Upper lobe of left lung (tissue), 6 donors: ENCODE results near the gene ELFN2. TPM values are rescaled to one million over a fixed set of nuclear protein-coding genes. Genes with fewer than 3 reads are reported as not detected.

Experiments used
- ATAC-seq, 2 donors: fragments of 200-7000 bp; cut with Tn5 transposase; one replicate each; pipeline ENCODE4 v1.9.1; 2022; ENCODE audit warnings: mild to moderate bottlenecking in 2 of 2, moderate library complexity in 2 of 2; ENCODE audit not compliant: low FRiP score in 2 of 2
- DNase-seq, 2 donors: peaks; one replicate each; pipeline ENCODE4 v3.0.0-alpha.2; 2019 to 2020
- H3K27ac ChIP-seq, 4 donors: fragments of 200-600 bp; sonication (generic); one replicate each; pipeline ENCODE4 v1.5.1; 2016 to 2019
- H3K27me3 ChIP-seq, 4 donors: fragments of 200-600 bp; sonication (generic); one replicate each; pipeline ENCODE4 v1.5.1; 2017 to 2019
- H3K36me3 ChIP-seq, 4 donors: fragments of 200-600 bp; sonication (generic); one replicate each; pipeline ENCODE4 v1.5.1; 2016 to 2019
- H3K4me1 ChIP-seq, 4 donors: fragments of 200-600 bp; sonication (generic); one replicate each; pipeline ENCODE4 v1.5.1; 2018 to 2019
- H3K4me3 ChIP-seq, 4 donors: fragments of 200-600 bp; sonication (generic); one replicate each; pipeline ENCODE4 v1.5.1; 2017 to 2019; ENCODE audit warnings: mild to moderate bottlenecking in 2 of 4, moderate library complexity in 1 of 4
- H3K9me3 ChIP-seq, 4 donors: fragments of 200-600 bp; sonication (generic); one replicate each; pipeline ENCODE4 v1.5.1; 2018 to 2019
- EP300 ChIP-seq, 4 donors: sonication (generic); formaldehyde crosslinking; IDR thresholded peaks; one replicate each; pipeline ENCODE4 v1.5.1; 2017; ENCODE audit warnings: antibody characterized with exemption in 4 of 4, control low read depth in 2 of 4
- POLR2A ChIP-seq, 4 donors: fragments of 450-650 bp; IDR thresholded peaks; one replicate each; pipeline ENCODE4 v1.5.1; 2016 to 2017; ENCODE audit warnings: antibody characterized with exemption in 4 of 4, mild to moderate bottlenecking in 2 of 4
- POLR2AphosphoS5 ChIP-seq, 2 donors: sonication (generic); formaldehyde crosslinking; IDR thresholded peaks; one replicate each; pipeline ENCODE4 v1.5.1; 2017; ENCODE audit warnings: antibody characterized with exemption in 2 of 2
- WGBS, 2 donors: methylation state at CpG; one replicate each; pipeline ENCODE4 v1.1.5; 2017 to 2018; 5-methylcytosine and 5-hydroxymethylcytosine counted together
- total RNA-seq, 6 donors: library from RNA; depleted of rRNA in 4 of 6; stranded (reverse); fragments of >200 nt in 4 of 6; gene quantifications; one replicate each; pipeline versions ENCODE4 v1.1.0 to v1.2.1, GENCODE V29; 2016 to 2021
- TF ChIP-seq, protein P1 (sequence below), 6 experiments: fragments of 450-650 bp in 4 of 6; fragments of 200-600 bp in 2 of 6; sonication (generic) in 2 of 6; IDR thresholded peaks; one replicate each; pipeline ENCODE4 v1.5.1; 2016 to 2019; ENCODE audit warnings: antibody characterized with exemption in 6 of 6
- donor health status: DM: no; HTN: no; CAD: no; lungs with moderate emphysema.
- donor health status: DM: no; HTN: yes; CAD: no; lungs with severe emphysema.

ELFN2 gene
- total RNA-seq, 6 donors from 2014 or later: 0.37 to 9.1 (median 4.5) TPM

DNA sequence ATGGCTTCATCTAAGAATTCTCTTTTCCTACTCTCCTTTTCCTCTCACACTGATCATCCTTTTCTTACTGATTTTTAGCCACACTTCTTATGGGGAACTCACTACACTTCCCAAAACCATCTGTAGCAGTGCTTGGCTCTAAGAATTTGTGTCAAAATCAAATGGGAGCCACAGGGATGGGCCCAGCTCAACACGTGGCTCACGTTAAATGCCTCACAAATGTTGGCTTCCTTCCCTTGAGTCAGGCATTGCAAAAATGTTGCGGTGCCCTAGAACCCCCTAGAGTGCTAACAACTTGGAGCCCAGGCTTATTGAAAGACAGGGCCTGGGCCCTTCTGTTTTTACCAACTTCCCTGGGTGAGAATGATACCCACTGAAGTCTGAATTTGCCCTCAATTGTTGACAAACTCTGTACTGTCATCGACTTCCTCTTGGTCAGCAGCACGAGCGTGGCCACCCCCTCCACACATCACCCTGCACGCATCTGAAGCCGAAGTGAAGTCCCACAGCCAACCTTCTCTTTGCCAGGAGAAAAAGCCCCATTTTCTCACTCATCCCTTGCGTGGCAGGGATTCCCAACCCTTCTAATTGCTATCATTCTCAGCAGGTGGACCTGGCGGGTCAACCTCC, 69.7 kb downstream of the ELFN2 start:
- H3K36me3 ChIP-seq: no peaks in the 10 kb centered on the region
- TF ChIP-seq POLR2AphosphoS5 (IDR thresholded peaks at IDR 0.05): no peak
- no peak for TF ChIP-seq POLR2A (IDR thresholded peaks at IDR 0.05)
- TF ChIP-seq, protein P1, sequence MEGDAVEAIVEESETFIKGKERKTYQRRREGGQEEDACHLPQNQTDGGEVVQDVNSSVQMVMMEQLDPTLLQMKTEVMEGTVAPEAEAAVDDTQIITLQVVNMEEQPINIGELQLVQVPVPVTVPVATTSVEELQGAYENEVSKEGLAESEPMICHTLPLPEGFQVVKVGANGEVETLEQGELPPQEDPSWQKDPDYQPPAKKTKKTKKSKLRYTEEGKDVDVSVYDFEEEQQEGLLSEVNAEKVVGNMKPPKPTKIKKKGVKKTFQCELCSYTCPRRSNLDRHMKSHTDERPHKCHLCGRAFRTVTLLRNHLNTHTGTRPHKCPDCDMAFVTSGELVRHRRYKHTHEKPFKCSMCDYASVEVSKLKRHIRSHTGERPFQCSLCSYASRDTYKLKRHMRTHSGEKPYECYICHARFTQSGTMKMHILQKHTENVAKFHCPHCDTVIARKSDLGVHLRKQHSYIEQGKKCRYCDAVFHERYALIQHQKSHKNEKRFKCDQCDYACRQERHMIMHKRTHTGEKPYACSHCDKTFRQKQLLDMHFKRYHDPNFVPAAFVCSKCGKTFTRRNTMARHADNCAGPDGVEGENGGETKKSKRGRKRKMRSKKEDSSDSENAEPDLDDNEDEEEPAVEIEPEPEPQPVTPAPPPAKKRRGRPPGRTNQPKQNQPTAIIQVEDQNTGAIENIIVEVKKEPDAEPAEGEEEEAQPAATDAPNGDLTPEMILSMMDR (IDR thresholded peaks at IDR 0.05): no peak
- no peak for TF ChIP-seq EP300 (IDR thresholded peaks at IDR 0.05)
- no peak overlapping the region for H3K4me3 ChIP-seq
- 77 to 81% methylated on average over 10 of the region's 10 CpGs for WGBS, 2 donors
- ATAC-seq (no peak), DNase-seq (no peak)
- no peaks in the 10 kb centered on the region for H3K9me3 ChIP-seq
- no peaks in the 10 kb centered on the region for H3K27me3 ChIP-seq
- H3K27ac ChIP-seq: no peak overlapping the region
- H3K4me1 ChIP-seq: no peaks in the 10 kb centered on the region

DNA sequence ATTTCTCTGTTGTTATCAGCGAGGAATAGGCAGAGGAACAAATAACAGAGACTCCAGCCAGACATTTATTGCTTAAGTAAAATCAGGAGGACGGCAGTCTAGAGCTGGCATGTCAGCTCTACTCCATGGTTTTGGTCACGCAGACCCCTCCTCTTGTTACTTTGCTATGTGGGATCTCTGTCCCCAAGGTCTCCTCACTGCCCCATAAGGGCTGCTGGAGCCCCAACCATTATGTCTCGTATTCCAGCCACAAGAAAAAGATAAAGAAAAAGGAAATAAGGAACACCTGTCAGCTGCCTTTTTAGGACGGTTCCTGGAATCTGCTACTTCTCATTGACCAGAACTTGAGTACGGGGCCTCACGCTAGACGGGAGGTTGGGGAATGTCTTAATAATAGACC, 70.4 kb downstream of the ELFN2 start:
- H3K36me3 ChIP-seq: no peaks in the 10 kb centered on the region
- DNase-seq (no peak), ATAC-seq (no peak)
- TF ChIP-seq EP300 (IDR thresholded peaks at IDR 0.05): no peak
- no peak for TF ChIP-seq POLR2AphosphoS5 (IDR thresholded peaks at IDR 0.05)
- TF ChIP-seq, protein P1 (IDR thresholded peaks at IDR 0.05): no peak
- TF ChIP-seq POLR2A (IDR thresholded peaks at IDR 0.05): no peak
- H3K9me3 ChIP-seq: no peaks in the 10 kb centered on the region
- H3K4me1 ChIP-seq: no peaks in the 10 kb centered on the region
- WGBS, 2 donors: 79 to 87% methylated on average over 8 of the region's 8 CpGs
- no peaks in the 10 kb centered on the region for H3K27me3 ChIP-seq
- no peak overlapping the region for H3K27ac ChIP-seq
- no peak overlapping the region for H3K4me3 ChIP-seq

DNA sequence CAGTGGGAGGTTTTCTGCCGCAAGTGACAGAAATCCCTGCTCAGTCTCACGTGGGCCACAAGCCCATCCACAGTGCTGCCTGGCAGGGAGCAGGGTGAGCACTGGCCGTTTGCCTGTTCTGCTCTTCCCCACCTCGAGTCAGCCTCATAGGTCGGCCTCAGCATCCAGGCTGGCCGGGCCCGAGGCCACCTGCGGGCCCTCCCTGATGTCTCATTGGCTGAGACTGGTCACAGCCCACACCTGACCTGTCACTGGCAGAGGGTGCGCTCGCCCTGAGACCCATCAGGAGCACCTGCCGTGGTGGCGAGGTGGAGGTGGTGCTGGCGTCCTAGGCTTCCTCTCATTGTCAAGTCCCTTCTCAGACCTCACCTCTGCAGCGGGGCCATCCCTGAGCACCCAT, 72.1 kb downstream of the ELFN2 start:
- Histone ChIP-seq H3K4me1 (no peaks in the 10 kb centered on the region), H3K4me3 (no peak overlapping the region), H3K27ac (no peak overlapping the region), H3K9me3 (no peaks in the 10 kb centered on the region), H3K36me3 (no peaks in the 10 kb centered on the region), H3K27me3 (no peaks in the 10 kb centered on the region)
- TF ChIP-seq POLR2AphosphoS5 (IDR thresholded peaks at IDR 0.05): no peak
- TF ChIP-seq, protein P1 (IDR thresholded peaks at IDR 0.05): no peak
- TF ChIP-seq EP300 (IDR thresholded peaks at IDR 0.05): no peak
- TF ChIP-seq POLR2A (IDR thresholded peaks at IDR 0.05): no peak
- ATAC-seq: no peak
- peak in 1 of 2 donors; percentile 75 for DNase-seq
- 74 to 83% methylated on average over 3 to 14 of the region's 14 CpGs for WGBS, 2 donors

DNA sequence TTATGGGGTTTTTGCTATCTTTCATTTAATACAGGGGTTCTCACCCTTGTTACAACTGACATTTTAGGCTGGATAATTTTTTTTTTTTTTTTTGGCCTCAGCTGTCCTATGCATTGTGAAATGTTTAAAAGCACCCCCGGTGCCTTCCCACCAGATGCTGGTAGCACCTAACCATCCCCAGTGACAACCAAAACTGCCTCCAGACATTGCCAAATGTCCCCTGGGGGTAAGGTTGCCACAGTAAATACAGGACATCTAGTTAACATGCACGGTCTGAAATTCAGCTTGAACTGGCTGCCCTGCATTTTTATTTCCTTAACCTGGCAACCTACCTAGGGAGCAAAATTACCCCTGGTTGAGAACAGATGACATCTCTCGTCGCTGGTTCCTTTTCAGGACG, 72.6 kb downstream of the ELFN2 start:
- Histone ChIP-seq H3K27me3 (no peaks in the 10 kb centered on the region), H3K27ac (no peak overlapping the region), H3K4me3 (no peak overlapping the region), H3K36me3 (no peaks in the 10 kb centered on the region), H3K4me1 (no peaks in the 10 kb centered on the region), H3K9me3 (no peaks in the 10 kb centered on the region)
- TF ChIP-seq, protein P1 (IDR thresholded peaks at IDR 0.05): no peak
- TF ChIP-seq POLR2AphosphoS5 (IDR thresholded peaks at IDR 0.05) (no peak), POLR2A (IDR thresholded peaks at IDR 0.05) (no peak), EP300 (IDR thresholded peaks at IDR 0.05) (no peak)
- WGBS, 2 donors: 86 to 92% methylated on average over 5 of the region's 5 CpGs
- DNase-seq: no peak
- no peak for ATAC-seq

DNA sequence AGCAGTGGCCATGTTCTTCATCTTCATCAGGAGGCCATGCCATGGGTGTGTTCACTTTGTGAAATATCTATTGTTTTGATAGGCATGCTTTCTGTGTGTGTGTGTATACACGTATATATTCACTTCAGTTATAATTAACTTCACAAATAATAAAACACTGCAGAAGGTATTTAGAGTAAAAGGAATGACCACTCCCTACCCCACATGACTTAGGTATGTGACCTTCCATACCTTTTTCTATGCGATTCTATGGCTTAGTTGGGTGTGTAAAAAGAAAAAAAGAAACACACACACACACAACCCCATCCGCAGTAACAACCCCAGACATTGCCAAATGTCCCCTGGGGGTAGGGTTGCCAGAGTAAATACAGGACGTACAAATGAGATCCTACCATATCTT, 73.0 kb downstream of the ELFN2 start:
- Histone ChIP-seq H3K4me1 (no peaks in the 10 kb centered on the region), H3K9me3 (no peaks in the 10 kb centered on the region), H3K4me3 (no peak overlapping the region), H3K27me3 (no peaks in the 10 kb centered on the region), H3K27ac (no peak overlapping the region), H3K36me3 (no peaks in the 10 kb centered on the region)
- ATAC-seq (no peak), DNase-seq (no peak)
- TF ChIP-seq POLR2A (IDR thresholded peaks at IDR 0.05): no peak
- TF ChIP-seq EP300 (IDR thresholded peaks at IDR 0.05): no peak
- TF ChIP-seq POLR2AphosphoS5 (IDR thresholded peaks at IDR 0.05): no peak
- TF ChIP-seq, protein P1 (IDR thresholded peaks at IDR 0.05): no peak
- 79 to 80% methylated on average over 4 of the region's 4 CpGs for WGBS, 2 donors
